Fibroblast of lung (primary cell): ENCODE results near the gene SLCO2B1.

ENCODE experiments used
- EZH2 ChIP-seq: IDR thresholded peaks from 2 replicates; pipeline ENCODE4 v1.5.1; 2012; ENCODE audit warnings: low read length, control low read depth, mild to moderate bottlenecking; ENCODE audit errors: missing control alignments
- TF ChIP-seq, protein P1 (sequence below), 2 donors: IDR thresholded peaks in 1 of 2; conservative IDR thresholded peaks in 1 of 2; 1 replicate in 1 of 2; 2 replicates in 1 of 2; pipeline ENCODE4 v1.5.1; 2011 to 2012; ENCODE audit warnings: low read length in 2 of 2, control low read depth in 1 of 2, inconsistent platforms in 1 of 2, low read depth in 1 of 2, mild to moderate bottlenecking in 1 of 2

DNA sequence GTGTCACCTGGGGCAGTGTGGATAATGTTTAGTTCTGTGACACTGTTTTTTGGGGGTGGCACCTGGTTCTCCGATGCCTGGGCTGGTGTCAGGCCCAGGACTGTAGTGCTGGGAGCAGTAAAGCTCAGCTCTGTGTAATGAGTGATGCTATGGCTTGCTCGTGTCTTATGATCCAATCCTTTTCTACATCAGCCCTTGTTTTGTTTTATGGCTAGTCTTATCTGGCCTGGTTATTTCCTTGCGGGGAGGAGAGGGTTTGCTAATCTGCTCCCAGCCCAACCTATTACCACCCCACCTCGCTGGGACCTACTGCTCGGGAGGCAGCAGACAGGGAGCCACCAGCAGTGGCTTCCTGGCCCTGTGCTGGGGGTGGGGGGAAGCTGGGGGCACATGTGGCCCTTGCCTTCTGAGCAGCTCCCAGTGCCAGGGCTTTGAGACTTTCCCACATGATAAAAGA, 54.7 kb downstream of the SLCO2B1 start:
- TF ChIP-seq, protein P1, sequence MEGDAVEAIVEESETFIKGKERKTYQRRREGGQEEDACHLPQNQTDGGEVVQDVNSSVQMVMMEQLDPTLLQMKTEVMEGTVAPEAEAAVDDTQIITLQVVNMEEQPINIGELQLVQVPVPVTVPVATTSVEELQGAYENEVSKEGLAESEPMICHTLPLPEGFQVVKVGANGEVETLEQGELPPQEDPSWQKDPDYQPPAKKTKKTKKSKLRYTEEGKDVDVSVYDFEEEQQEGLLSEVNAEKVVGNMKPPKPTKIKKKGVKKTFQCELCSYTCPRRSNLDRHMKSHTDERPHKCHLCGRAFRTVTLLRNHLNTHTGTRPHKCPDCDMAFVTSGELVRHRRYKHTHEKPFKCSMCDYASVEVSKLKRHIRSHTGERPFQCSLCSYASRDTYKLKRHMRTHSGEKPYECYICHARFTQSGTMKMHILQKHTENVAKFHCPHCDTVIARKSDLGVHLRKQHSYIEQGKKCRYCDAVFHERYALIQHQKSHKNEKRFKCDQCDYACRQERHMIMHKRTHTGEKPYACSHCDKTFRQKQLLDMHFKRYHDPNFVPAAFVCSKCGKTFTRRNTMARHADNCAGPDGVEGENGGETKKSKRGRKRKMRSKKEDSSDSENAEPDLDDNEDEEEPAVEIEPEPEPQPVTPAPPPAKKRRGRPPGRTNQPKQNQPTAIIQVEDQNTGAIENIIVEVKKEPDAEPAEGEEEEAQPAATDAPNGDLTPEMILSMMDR (conservative IDR thresholded peaks at IDR 0.05 in 1 of 2, IDR thresholded peaks at IDR 0.05 in 1 of 2; ENCODE audit: low read depth in 1 of 2, low read length in 2 of 2) = no peak
- no peak for TF ChIP-seq EZH2
